CD14-positive monocyte (primary cell): ENCODE measurements around the gene KCNH1. TPM values are rescaled to one million over a fixed set of nuclear protein-coding genes. Genes with fewer than 3 reads are reported as not detected.

Experiments used
- DNase-seq, 3 donors: peaks; one replicate each; pipeline ENCODE4 v3.0.0-alpha.2; 2011 to 2022
- H2AFZ ChIP-seq: 2 replicates; pipeline ENCODE4 v1.6.0; 2012; ENCODE audit warnings: mild to moderate bottlenecking, low read depth, low read length, inconsistent platforms; ENCODE audit not compliant: insufficient read depth, poor library complexity, severe bottlenecking
- H3K27ac ChIP-seq, 2 donors: 1 replicate in 1 of 2; 2 replicates in 1 of 2; pipeline ENCODE4 v1.5.1; 2012 to 2013; ENCODE audit warnings: low read length in 2 of 2, control low read depth in 1 of 2, inconsistent platforms in 1 of 2, low read depth in 1 of 2, mild to moderate bottlenecking in 1 of 2
- H3K27me3 ChIP-seq, 2 donors: one replicate each; pipeline versions ENCODE4 v1.6.0 to v1.6.1; 2011 to 2013; ENCODE audit warnings: low read length in 2 of 2; ENCODE audit not compliant: control insufficient read depth in 2 of 2, insufficient read depth in 2 of 2
- H3K36me3 ChIP-seq, 2 donors: replicated peaks in 1 of 2; 1 replicate in 1 of 2; 2 replicates in 1 of 2; pipeline versions ENCODE4 v1.5.1 to v1.6.1; 2012 to 2013; ENCODE audit warnings: low read length in 2 of 2, control low read depth in 1 of 2, inconsistent platforms in 1 of 2, mild to moderate bottlenecking in 1 of 2; ENCODE audit not compliant: insufficient read depth in 2 of 2, control insufficient read depth in 1 of 2
- H3K4me1 ChIP-seq, 2 donors: 1 replicate in 1 of 2; 2 replicates in 1 of 2; pipeline versions ENCODE4 v1.5.1 to v1.6.1; 2012 to 2013; ENCODE audit warnings: low read length in 2 of 2, control low read depth in 1 of 2, inconsistent platforms in 1 of 2, mild to moderate bottlenecking in 1 of 2, moderate library complexity in 1 of 2; ENCODE audit not compliant: insufficient read depth in 2 of 2, control insufficient read depth in 1 of 2
- H3K4me2 ChIP-seq: replicated peaks from 2 replicates; pipeline ENCODE3; 2012; ENCODE audit warnings: low read length, moderate library complexity, mild to moderate bottlenecking; ENCODE audit not compliant: poor library complexity, severe bottlenecking; ENCODE audit errors: extremely low read depth
- H3K4me3 ChIP-seq, 3 experiments: fragments of 200-600 bp in 1 of 3; sonication (generic) in 1 of 3; replicated peaks in 1 of 3; 1 replicate in 2 of 3; 2 replicates in 1 of 3; pipeline ENCODE4 v1.5.1; 2011 to 2013; ENCODE audit warnings: low read length in 3 of 3, mild to moderate bottlenecking in 3 of 3, control low read depth in 2 of 3, low read depth in 2 of 3, inconsistent platforms in 1 of 3, moderate library complexity in 1 of 3
- H3K79me2 ChIP-seq: 2 replicates; pipeline ENCODE4 v1.6.0; 2012; ENCODE audit warnings: mild to moderate bottlenecking, control low read depth, inconsistent platforms, low read length, moderate library complexity; ENCODE audit not compliant: insufficient read depth
- H3K9ac ChIP-seq: 2 replicates; pipeline ENCODE4 v1.6.0; 2017; ENCODE audit warnings: low read length, mild to moderate bottlenecking; ENCODE audit not compliant: insufficient read depth, poor library complexity, severe bottlenecking
- H3K9me3 ChIP-seq, 2 donors: replicated peaks in 1 of 2; 1 replicate in 1 of 2; 2 replicates in 1 of 2; pipeline versions ENCODE4 v1.5.1 to v1.6.1; 2012 to 2013; ENCODE audit warnings: low read length in 2 of 2, control low read depth in 1 of 2; ENCODE audit not compliant: control insufficient read depth in 1 of 2, insufficient read depth in 1 of 2
- H4K20me1 ChIP-seq: 2 replicates; pipeline ENCODE4 v1.6.0; 2012; ENCODE audit warnings: mild to moderate bottlenecking, low read length, control low read depth, moderate library complexity; ENCODE audit not compliant: insufficient read depth
- H3K27ac Mint-ChIP-seq, 7 donors: one replicate each; pipeline ENCODE4 v1.8.0; 2020; ENCODE audit warnings: mild to moderate bottlenecking in 7 of 7, mixed read lengths in 7 of 7, moderate library complexity in 6 of 7, inconsistent platforms in 2 of 7
- H3K27me3 Mint-ChIP-seq, 3 donors: one replicate each; pipeline ENCODE4 v1.8.0; 2021 to 2022; ENCODE audit warnings: low read depth in 3 of 3, mild to moderate bottlenecking in 3 of 3, mixed read lengths in 3 of 3, moderate library complexity in 3 of 3, inconsistent platforms in 1 of 3
- H3K36me3 Mint-ChIP-seq, 2 donors: one replicate each; pipeline ENCODE4 v1.8.0; 2020; ENCODE audit warnings: mixed read lengths in 2 of 2, inconsistent platforms in 1 of 2, mild to moderate bottlenecking in 1 of 2
- H3K4me1 Mint-ChIP-seq: one replicate; pipeline ENCODE4 v1.8.0; 2020; ENCODE audit warnings: mild to moderate bottlenecking, mixed read lengths
- H3K4me3 Mint-ChIP-seq, 2 donors: one replicate each; pipeline ENCODE4 v1.8.0; 2020; ENCODE audit warnings: mild to moderate bottlenecking in 2 of 2, mixed read lengths in 2 of 2, moderate library complexity in 1 of 2
- H3K9me3 Mint-ChIP-seq, 7 donors: one replicate each; pipeline ENCODE4 v1.8.0; 2020 to 2022; ENCODE audit warnings: mixed read lengths in 7 of 7, mild to moderate bottlenecking in 6 of 7, moderate library complexity in 6 of 7, inconsistent platforms in 2 of 7
- CTCF ChIP-seq: fragments of 200-600 bp; IDR thresholded peaks from one replicate; pipeline ENCODE4 v1.8.0; 2022; ENCODE audit warnings: antibody characterized with exemption, mild to moderate bottlenecking
- WGBS: methylation state at CpG from one replicate; pipeline ENCODE4 v1.1.5; 2013; ENCODE audit warnings: missing lambda C conversion rate; ENCODE audit not compliant: insufficient coverage; 5-methylcytosine and 5-hydroxymethylcytosine counted together
- intact Hi-C, 2 donors: fragments of 100-400 bp; cut with micrococcal nuclease; formaldehyde crosslinking; loops; one replicate each; pipeline versions ENCODE4 v1.15.0 to v1.15.1; 2023
- polyA plus RNA-seq, 3 donors: library from polyadenylated mRNA; depleted of rRNA in 1 of 3; unstranded in 2 of 3; stranded (reverse) in 1 of 3; fragments of 300-500 nt in 2 of 3; fragments of >200 nt in 1 of 3; fragmentation: Illumina TruSeq in 2 of 3; gene quantifications; 1 replicate in 2 of 3; 2 replicates in 1 of 3; pipeline ENCODE4 v1.2.3, GENCODE V29; 2012 to 2021

The KCNH1 gene
- polyA plus RNA-seq, 3 donors, result not detected

GRCh38 chr1:211133393-211133835 lies 534 bp downstream of the KCNH1 start:
- peaks cover 4 to 11% of the 10 kb centered on the region in 2 donors for H3K4me1 ChIP-seq
- no peaks in the 10 kb centered on the region for H3K79me2 ChIP-seq
- peaks cover 0 to 2% of the 10 kb centered on the region in 2 donors for H3K36me3 Mint-ChIP-seq
- peaks cover 38 to 62% (median 47%) of the 10 kb centered on the region in 3 donors for H3K27me3 Mint-ChIP-seq
- H4K20me1 ChIP-seq, result no peaks in the 10 kb centered on the region
- peak overlapping the region; percentile 60 for H3K4me2 ChIP-seq
- no peak for DNase-seq
- H3K27ac Mint-ChIP-seq, result no peak overlapping the region
- H3K4me3 Mint-ChIP-seq, result peak overlapping the region; percentile 58 to 87
- H3K4me1 Mint-ChIP-seq, result peaks cover 5% of the 10 kb centered on the region
- H3K27ac ChIP-seq, result no peak overlapping the region
- WGBS, result 2% methylated on average over 31 of the region's 31 CpGs
- H2AFZ ChIP-seq, result peak overlapping the region; percentile 59
- peak overlapping the region in 1 of 3 experiments; percentile 42 for H3K4me3 ChIP-seq
- TF ChIP-seq CTCF, result no peak
- peaks cover 0 to 8% (median 0%) of the 10 kb centered on the region in 7 donors for H3K9me3 Mint-ChIP-seq
- H3K36me3 ChIP-seq, result no peaks in the 10 kb centered on the region
- peaks cover 51 to 57% of the 10 kb centered on the region in 2 donors for H3K27me3 ChIP-seq
- no peak overlapping the region for H3K9ac ChIP-seq
- H3K9me3 ChIP-seq, result peaks cover 0 to 7% of the 10 kb centered on the region in 2 donors
- intact Hi-C loops, result loop anchor here in 1 of 2 donors (10.0 kb wide), 2 partner anchors 549 to 729 kb away; no protein-coding TSS in a partner anchor

GRCh38 chr1:211132721-211133392 lies 1.1 kb downstream of the KCNH1 start:
- no peak overlapping the region for H3K27ac Mint-ChIP-seq
- Histone ChIP-seq H3K27me3 (peaks cover 51 to 57% of the 10 kb centered on the region in 2 donors), H3K4me1 (peaks cover 4 to 11% of the 10 kb centered on the region in 2 donors), H4K20me1 (no peaks in the 10 kb centered on the region), H3K9ac (no peak overlapping the region), H3K4me3 (no peak overlapping the region), H3K36me3 (no peaks in the 10 kb centered on the region), H3K27ac (no peak overlapping the region), H3K4me2 (peak overlapping the region; percentile 60), H2AFZ (no peak overlapping the region), H3K9me3 (peaks cover 0 to 7% of the 10 kb centered on the region in 2 donors), H3K79me2 (no peaks in the 10 kb centered on the region)
- intact Hi-C loops, result loop anchor here in 1 of 2 donors (10.0 kb wide), 2 partner anchors 548 to 728 kb away; no protein-coding TSS in a partner anchor
- no peak for DNase-seq
- peak overlapping the region in 1 of 2 donors; percentile 68 for H3K4me3 Mint-ChIP-seq
- H3K9me3 Mint-ChIP-seq, result peaks cover 0 to 8% (median 0%) of the 10 kb centered on the region in 7 donors
- 41% methylated on average over 14 of the region's 20 CpGs for WGBS
- TF ChIP-seq CTCF, result no peak
- peaks cover 37 to 65% (median 48%) of the 10 kb centered on the region in 3 donors for H3K27me3 Mint-ChIP-seq
- peaks cover 0 to 2% of the 10 kb centered on the region in 2 donors for H3K36me3 Mint-ChIP-seq
- peaks cover 5% of the 10 kb centered on the region for H3K4me1 Mint-ChIP-seq
